HG02798 (cell line): ENCODE results near the gene SEC16A.
A peak's percentile ranks its signal among the peaks of the same experiment; 100 is the strongest.
"Not testable (repeated sequence)": the region's sequence is repeated elsewhere in the genome, so short reads cannot be mapped to it uniquely, and the experiment has no call there.

Source experiments
- ATAC-seq: cut with Tn5 transposase; IDR thresholded peaks from one replicate; pipeline ENCODE4 v1.9.1; 2021; ENCODE audit warnings: mild to moderate bottlenecking; ENCODE audit not compliant: unreplicated experiment, poor library complexity

The SEC16A gene

GRCh38 chr9:136405904-136406303, 76.9 kb downstream of the SEC16A start:
- ATAC-seq = not testable (repeated sequence)

GRCh38 chr9:136405481-136405880, 77.4 kb downstream of the SEC16A start:
- ATAC-seq = no peak

GRCh38 chr9:136404801-136405136, 78.1 kb downstream of the SEC16A start:
- no peak for ATAC-seq

GRCh38 chr9:136403915-136404800, 78.7 kb downstream of the SEC16A start:
- ATAC-seq = no peak

GRCh38 chr9:136403538-136403914, 79.3 kb downstream of the SEC16A start:
- ATAC-seq = peak; percentile 34

GRCh38 chr9:136402067-136402466, 80.8 kb downstream of the SEC16A start:
- no peak for ATAC-seq

GRCh38 chr9:136401173-136401922, 81.5 kb downstream of the SEC16A start:
- no peak for ATAC-seq

GRCh38 chr9:136400038-136400834, 82.6 kb downstream of the SEC16A start, which contains the start of gene SNAPC4:
TSS of gene SNAPC4 (minus strand) at chr9:136400170. CDS start at chr9:136398428, 1,742 bp downstream.
- peak; percentile 78 for ATAC-seq

GRCh38 chr9:136399176-136400037, 83.4 kb downstream of the SEC16A start:
- ATAC-seq = peak; percentile 25

GRCh38 chr9:136398286-136398685, 84.6 kb downstream of the SEC16A start:
- no peak for ATAC-seq

GRCh38 chr9:136397643-136398042, 85.2 kb downstream of the SEC16A start:
- ATAC-seq = no peak

- ATAC-seq = no peak
These were observed 86.7 kb downstream of the SEC16A start for GRCh38 chr9:136396219-136396515.

GRCh38 chr9:136395345-136396218, 87.3 kb downstream of the SEC16A start:
- ATAC-seq = no peak

DNA sequence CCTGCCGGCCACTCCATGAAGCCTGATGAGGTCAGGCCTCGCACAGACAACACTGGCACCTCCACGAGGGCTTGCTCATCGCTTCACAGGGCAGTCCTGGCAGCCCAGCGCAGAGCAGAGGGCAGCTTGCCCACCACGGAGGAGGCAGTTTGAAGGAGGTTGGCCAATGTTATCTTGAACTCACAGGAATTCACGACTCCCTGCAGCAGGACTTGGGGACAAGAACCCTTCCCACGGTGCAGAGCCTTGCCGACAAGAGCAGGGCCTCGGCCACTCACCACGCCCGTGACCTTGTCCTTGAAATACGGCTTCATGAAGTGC, 87.9 kb downstream of the SEC16A start:
- ATAC-seq = no peak

DNA sequence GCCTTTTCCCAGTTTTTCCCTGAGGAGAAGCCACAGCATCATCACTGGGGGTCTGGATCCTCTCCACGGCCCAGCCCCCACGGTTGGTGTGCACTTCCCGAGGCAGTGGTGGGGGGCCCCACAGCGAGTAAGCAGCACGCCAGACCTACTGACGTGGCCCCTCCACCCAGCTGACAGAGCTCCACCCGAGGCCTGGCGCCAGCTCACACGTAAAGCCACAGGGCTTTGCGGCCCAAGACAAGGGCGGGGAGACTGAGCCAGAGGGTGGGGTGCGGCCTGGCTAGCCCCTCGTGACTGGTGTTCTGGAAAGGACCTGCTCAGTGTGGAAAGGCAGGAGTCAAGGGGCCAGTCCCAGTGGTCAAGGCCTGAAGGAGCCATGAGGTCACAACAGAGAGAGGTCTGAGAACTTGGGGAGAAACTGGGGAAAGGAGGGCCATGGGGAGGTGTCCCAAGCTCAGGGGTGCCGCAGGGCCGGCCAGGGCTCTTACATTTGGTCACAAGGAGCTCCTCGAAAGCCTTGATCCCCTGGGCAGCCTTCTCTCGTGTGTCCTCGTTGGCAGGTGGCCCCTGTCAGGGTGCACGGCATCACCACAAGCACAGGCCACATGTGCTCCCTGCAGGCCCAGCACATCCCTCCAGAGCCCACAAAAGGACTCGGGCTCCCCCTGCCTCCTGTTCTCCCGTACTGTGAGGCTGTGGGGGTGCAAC, 88.4 kb downstream of the SEC16A start:
- no peak for ATAC-seq

DNA sequence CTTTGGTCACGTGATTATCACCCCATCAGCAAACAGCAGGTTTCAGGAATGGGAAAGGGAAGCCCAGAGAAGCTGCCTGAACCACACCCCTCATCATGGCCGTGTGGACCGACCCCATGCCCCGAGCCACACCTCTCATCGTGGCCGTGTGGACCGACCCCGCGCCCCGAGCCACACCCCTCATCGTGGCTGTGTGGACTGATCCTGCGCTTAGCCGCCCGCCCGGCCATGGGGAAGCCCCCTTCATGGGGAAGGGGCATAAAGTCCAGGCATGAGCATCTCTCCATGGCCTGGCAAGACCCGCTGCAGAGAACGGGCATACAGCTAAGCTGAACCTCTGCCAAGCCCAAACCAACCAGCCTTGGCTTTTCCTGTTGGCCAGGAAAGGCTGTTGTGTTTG, 89.3 kb downstream of the SEC16A start:
- no peak for ATAC-seq

- ATAC-seq = no peak
These were observed 90.0 kb downstream of the SEC16A start for GRCh38 chr9:136392538-136393449.
